HG03039 (cell line): ENCODE measurements around the gene KDM4B.

ENCODE experiments used
- ATAC-seq: cut with Tn5 transposase; IDR thresholded peaks from one replicate; pipeline ENCODE4 v1.9.1; 2021; ENCODE audit warnings: mild to moderate bottlenecking, moderate library complexity; ENCODE audit not compliant: unreplicated experiment

KDM4B gene

DNA sequence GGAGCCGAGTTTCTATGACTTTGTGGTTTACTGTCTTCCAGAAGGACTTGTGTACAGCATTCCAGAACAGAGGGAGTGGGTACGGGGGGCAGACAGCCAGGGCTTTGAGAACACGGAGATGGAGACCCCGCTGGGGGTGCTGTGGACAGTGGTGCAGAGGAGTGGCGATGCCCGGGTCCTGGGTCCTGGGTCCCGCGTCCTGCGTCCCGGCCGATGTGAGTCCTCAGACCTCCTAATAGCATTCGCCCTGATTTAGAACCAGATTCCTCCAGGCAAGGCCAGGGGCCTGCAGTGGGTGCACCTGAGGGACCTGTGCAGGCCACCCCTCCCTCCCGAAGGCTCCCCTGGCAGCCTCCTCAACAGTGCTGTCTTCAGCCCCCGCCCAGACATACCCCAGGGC is 97.9 kb downstream of the KDM4B start:
- no peak for ATAC-seq

DNA sequence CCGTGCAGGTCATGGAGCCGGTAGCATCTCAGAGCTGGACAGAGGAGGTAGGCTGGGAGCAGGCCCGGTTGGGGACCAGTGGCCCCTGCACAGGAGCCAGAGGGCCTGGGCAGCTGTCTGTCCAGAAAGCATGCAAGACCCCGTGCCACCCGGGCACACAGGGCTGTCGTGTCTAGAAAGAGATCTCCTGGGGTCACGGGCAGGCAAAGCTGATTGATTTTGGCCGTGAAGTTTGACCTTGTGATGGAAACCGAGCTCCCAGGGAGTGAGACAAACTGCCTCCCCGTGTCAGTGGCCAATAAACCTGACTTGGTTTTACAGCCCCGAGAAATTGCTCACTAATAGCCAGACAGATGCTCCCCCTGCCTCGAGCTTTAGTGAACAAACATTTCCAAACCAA is 98.8 kb downstream of the KDM4B start:
- ATAC-seq, result no peak

DNA sequence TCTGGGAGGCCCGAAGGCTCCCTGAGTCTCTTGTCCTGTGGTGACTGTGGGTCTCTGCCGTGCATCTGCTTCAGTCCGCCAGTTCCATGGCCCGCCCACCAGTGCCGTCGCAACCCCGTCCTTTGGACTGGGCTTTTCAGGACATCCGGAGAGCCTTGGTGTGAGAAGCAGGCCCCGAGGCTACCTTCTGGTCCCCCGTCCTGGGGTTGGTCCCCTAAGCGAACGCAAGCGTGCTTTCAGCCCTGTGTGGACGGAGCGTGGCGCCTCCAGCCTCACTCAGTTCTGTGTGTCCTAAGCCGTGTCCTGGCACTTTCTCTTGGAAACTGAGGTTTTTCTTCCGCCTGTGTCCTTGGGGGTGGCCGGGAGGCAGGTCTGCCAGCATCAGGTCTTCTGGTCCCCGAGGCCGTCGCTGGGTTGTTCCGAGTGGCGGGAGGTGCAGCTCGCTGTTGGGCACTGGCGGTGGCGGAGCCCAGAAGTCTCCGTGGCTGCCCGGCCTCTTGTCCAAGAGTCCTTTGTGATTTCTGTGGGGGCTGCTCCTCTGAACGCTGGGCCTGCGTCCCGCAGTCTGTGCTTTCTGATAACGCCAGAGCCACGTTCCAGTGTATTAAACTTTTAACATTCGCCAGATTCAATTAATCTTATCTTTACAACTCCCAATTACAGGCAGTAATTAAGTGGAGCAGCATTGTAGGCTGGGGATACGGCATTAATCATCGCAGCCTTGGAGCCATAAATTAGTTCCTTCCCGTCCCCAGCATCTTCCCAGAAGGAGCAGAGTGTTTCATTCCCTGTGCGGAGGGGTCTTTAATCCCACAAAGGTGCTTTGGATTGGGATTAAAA is 99.5 kb downstream of the KDM4B start:
- ATAC-seq, result no peak

DNA sequence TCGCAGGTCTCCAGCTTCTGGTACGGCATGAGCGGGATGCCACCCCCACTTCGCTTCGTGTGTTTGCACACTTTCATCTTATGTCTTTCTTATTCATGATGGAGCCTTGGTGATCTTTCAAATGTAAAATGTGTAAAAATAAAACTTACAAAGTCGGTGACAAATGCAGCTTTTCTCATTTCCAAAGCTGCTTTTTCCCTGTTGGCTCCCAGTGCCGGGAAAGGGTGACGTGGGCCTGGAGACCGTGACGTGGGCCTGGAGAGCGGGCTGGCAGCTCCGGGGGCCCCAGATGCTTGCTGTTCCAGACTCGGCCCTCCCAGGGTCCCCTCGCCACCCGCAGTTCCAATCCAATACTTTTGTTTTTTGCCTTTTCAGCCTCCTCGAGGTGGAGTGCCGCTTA is 101.4 kb downstream of the KDM4B start:
- no peak for ATAC-seq

DNA sequence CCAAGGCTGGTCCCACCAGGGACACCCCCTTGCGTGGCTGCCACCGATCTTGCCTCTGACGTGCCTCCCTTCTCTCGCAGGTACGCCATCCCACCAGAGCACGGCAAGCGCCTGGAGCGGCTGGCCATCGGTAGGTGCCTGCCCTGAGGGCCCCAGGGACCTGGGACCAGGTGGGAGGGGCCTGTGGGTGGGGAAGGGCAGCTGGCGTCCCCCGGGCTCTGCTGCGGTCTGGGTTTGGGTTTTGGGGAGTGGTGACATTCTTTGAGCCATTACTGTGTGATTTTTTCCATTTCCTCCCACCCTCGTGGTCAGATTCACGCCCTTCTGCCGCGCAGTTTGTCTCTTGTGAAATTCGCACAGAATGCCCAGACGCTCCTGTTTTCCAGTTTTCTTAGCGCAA is 102.0 kb downstream of the KDM4B start:
- ATAC-seq, result no peak

DNA sequence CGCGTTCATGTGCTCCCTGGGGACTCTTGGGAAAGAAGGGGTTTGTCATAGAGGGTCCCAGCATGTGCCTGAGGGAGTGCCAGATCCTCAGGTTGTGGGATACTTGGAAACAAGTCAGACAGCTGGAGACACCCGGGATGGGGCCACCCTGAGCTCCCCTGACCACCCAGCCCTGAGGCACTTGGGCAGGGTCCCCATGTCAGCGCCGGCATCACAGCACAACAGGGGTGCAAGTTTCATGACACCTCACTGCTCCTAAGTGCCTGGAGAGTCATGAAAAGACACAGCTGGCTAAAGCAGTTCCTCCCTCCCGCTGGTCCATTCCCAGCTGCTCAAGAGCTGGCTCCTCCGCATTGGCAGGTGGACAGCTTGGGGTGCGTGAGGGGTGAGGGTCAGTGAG is 102.7 kb downstream of the KDM4B start:
- no peak for ATAC-seq

DNA sequence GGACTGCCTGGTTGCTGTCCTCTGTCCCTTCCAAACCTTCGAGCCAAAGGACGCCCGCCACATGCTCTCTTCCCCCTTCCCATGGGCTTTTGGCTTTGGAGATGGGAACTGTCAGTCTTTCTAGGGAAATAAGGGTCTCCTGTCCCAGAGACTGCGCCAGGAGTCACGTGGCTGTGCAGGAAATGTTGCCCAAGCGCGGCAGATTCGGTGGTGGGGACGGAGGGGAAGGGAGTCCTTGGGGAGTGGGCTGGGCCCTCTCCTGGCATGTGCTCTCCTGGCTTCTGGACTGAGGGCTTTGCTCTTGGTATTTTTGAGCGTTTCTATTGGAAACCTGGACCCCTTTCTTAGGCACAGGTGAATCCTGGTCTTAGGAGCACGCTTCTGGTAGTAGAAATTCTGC is 103.2 kb downstream of the KDM4B start:
- ATAC-seq, result no peak

DNA sequence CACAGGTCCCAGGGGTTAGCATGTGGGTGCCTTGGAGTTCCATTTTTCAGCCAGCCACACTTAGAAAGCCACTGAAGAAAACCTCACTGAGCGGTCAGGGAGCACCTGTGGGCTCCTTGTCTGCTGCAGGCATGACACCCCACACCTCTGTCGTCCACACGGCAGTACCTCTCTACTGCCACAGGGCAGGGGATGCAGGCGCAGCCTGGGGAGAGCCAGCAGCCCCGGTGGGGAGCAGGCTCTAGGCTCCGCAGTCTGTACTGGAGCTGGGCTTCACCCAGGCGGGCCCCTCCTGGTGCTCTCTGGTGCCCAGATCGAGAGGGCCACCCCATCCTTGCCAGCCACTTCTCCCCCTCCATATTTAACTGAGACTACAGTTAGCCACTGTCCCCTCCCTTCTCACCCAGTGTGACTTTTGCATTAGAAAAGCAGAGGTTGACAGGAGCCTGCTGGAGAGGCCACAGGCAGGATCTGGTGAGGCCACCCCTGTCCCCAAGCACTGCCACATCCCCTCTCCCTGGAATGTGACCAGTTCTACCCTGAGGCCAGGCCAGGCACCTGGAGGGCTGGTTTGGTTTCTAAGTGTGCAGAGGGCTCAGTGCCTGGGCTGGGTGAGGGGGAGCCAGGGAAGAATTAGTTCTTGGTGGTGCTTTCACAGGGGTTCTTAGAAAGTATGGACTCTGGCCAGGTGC is 104.4 kb downstream of the KDM4B start:
- ATAC-seq, result no peak

DNA sequence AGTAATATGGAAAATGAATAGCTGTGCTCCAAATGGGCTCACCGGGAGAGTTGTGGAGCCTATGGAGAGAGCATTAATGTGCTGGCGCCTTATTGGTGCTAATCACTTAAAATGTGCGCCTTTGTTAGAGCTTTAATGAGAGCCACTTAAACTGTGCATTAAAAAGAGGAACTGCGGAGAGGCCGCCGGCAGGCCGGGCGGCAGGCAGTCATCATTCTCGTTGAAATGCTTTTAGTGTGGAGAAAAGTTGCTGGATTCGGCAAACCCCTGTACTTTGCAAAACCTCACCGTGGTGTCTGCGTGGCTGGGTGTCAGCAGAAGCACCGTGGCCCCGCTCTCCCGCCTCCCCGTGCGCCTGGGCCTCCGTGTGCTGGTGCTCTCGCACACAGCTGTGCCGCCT is 105.5 kb downstream of the KDM4B start:
- ATAC-seq, result no peak

DNA sequence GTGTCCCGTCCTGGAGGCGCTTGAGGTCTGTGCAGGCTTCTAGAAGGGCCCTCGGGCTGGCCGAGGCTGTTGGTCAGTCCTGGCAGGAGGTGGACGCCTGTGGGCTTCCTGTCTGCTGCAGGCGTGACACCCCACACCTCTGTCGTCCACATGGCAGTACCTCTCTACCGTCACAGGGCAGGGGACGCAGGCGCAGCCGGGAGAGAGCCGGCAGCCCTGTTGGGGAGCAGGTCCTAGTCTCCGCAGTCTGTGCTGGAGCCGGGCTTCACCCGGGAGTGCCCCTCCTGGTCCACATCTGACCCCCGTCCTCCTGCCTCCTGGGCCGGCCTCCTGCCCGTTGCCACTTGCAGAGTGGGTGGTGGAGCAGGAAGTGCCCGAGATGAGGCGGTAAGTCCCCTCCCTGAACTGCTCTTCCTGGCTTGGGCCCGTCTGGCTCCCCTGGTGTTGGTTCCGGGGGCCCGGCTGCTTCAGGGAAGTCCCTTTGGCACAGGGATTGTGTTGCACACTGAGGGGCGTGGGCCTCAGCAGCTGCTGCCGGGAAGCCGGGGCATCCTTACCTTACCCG is 106.0 kb downstream of the KDM4B start:
- no peak for ATAC-seq

DNA sequence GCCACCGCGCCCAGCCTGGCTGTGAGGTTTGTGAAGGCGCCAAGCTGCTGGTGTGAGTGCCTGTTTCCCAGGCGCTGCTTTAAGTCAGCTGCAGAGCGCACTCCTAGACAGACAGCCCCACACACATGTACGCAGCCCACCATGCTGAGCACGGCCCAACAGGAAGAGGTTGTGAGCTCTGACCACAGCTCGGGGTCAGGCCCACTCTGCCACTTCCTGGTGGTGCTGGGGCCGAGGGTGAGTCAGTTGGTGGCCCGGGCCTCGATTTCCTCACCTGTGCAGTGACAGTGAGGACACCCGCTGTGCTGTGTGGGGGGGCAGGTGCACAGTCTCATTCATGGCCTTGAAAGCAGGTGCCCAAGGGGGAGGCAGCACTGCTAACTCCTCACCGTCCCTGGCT is 106.7 kb downstream of the KDM4B start:
- ATAC-seq, result no peak

DNA sequence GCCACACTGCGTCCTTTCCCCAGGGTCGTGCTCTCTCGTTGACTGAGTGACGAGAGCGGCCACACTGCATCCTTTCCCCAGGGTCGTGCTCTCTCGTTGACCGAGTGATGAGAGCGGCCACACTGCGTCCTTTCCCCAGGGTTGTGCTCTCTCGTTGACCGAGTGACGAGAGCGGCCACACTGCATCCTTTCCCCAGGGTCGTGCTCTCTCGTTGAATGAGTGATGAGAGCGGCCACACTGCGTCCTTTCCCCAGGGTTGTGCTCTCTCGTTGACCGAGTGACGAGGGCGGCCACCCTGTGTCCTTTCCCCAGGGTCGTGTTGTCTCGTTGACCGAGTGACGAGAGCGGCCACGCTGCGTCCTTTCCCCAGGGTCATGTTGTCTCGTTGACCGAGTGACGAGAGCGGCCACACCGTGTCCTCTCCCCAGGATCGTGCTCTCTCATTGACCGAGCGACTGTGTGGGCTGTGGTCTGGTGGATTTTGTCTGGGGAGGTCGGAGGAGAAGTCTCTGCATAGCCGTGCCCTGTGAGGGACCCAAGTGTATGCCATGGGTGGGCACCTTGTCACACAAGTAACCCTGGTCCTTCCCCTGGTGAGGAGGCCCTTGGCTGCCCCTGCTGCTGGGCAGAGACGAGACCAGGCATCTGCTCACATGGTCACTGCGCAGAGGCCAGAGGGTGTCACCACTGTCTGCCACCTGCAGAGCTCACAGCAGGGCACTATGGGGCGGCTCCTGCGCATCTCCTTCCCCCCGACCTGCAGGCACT is 107.7 kb downstream of the KDM4B start:
- ATAC-seq, result no peak

DNA sequence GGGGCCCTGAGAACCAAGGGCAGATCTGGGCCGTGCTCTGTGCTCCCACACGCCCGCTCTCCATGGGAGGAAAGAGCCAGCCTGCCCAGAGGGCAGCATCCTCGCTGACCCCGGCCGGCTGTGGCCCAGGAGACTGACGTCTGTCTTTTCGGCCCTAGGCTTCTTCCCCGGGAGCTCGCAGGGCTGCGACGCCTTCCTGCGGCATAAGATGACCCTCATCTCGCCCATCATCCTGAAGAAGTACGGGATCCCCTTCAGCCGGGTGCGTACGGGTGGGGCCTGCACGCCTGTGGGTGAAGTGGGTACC is 108.2 kb downstream of the KDM4B start:
- ATAC-seq, result no peak

DNA sequence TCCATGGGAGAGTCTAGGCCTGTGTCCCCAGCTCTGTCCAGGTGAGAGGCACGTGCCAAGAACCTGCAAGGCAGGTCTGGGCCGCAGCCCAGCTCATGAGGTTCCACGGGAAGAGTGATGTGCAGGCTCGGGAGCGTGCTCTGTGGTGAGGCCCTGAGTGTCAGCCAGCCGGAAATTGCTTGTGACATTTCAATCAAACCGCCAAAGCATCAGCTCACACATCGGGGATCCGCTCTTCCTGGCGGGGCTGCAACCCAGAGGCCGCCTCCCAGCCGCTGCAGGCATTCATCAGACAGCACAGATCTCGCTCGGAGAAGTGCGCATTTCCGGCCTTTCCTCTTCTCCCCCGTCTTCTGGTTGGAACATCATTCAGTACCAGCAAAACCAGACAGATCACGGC is 109.3 kb downstream of the KDM4B start:
- no peak for ATAC-seq

DNA sequence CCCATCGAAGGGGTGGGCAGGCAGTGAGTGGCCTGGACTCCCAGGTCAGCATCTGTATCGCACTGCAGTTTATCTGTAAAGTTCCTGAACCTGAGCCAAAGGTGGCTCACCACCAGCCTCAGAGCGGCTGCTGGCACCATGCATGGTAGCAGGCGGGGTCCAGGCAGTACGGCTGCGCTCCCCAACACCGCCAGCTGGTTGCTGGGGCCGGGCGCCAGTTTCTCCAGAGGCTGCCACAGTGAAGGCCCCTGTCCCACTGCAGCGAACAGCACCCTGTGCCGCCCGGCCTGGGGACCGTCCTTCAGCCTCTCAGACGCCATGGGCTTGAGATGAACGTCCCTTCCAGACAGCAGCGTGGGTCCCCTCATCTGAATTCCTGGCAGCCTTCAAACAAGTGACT is 109.8 kb downstream of the KDM4B start:
- no peak for ATAC-seq

DNA sequence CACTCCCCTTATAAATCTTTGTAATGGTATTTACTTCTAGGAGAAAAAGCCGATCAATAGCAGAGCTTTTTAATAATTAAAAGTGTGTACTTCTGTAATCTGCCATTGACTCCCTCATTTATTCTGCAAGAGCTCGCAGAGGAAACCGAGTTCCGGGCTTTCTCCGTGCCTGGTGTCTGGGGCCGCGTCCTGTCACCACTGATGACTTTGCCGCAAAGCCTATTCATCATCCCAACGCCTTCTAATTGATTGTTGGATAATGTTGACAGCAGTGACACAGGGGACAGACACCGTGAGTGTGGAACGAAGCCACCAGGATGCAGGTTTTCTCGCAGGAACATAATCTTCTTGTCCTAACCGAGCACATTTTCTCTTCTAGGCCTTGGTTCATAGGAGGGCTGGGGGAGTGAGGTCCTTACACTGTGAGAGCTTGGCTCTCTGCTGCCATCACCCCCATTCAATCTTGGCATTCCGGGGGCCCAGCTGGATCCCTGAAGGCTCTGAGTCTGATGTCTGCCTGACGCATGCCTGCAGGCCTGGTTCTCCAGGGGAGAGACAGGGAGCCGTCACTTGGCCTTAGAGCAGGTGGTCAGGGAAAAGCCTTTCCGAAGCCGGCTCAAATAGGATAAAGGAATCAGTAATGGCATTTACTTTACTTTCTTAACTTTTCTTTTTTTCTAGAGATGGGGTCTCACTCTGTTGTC is 110.3 kb downstream of the KDM4B start:
- ATAC-seq, result no peak

DNA sequence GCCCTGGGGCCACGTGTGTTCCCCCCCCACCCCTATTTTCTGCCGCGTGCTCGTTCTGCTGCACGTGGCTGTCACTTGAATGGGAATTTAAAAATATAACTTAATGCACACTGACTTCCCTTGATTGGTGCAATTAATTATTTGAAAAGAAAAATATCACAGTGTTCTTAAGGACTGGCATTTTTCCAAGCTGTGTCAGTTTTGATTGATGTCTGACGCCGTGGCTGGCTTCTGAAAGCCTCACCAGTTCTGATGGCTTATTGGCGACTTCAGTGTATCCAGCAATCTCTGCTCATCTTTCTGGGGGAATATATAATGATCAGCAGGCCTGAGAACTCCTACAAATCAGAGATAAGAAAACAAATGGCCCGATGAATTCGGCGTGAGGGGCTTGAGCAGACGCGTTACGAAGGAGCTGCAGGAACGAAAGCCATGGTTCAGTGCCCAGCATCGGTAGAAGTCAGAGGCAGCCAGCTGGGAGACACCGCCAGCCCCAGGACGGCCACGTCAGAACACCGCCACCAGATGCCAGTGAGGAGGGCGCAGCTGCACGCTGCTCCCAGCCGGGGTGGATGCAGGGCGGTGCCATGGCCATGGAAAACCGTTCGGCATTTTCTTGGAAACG is 111.2 kb downstream of the KDM4B start:
- no peak for ATAC-seq

DNA sequence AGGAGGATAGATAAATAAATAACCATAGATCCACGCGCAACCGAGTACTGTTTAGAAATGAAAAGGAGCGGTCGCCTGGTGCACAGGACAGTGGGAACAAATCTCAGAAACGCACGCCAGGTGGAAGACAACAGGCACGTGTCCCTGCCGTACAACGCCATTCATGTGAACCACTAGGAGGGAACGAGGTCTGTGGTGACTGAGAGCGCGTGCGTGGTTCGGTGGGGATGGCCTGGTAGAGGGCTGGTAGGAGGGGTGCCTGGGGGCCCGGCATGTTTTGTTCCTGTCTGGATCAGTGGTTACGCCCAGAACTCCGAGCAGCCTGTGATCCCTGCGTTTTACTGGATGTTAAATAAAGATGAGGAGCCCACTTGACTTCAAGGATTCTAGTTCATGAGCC is 111.9 kb downstream of the KDM4B start:
- ATAC-seq, result no peak

DNA sequence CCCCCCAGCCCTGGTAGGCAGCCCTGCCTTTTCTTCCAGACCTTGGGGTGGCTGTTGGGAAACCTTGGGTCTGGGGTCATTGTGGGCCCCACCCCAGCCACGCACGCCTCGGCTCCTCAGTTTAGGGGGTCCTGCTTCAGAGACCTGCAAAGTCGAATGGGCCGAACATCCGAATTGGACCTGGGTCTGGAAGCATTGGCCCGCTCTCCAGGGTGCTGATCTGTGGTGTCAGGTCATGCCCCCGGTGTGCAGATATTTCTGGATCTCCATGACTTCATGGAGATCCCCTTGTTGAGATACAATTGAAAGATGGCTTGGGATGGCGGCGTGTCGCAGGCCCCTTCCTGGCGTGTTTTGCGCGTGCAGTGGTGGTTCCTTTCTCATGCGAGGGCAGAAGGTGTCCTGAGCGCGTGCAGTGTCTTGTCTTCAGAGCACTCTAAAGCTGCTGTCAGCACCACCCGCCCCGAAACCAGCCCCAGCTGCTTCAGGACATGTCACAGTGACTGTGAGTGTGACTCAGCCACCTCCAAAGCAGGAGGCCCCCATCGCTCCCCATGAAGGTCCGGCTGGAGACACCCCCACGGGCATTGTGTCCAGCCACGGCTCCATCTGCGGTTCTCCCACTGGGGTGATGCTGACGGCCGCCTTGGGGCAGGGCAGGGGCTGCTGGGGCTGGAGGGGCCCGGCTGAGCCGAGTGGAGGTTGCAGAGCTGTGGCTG is 112.7 kb downstream of the KDM4B start:
- no peak for ATAC-seq

DNA sequence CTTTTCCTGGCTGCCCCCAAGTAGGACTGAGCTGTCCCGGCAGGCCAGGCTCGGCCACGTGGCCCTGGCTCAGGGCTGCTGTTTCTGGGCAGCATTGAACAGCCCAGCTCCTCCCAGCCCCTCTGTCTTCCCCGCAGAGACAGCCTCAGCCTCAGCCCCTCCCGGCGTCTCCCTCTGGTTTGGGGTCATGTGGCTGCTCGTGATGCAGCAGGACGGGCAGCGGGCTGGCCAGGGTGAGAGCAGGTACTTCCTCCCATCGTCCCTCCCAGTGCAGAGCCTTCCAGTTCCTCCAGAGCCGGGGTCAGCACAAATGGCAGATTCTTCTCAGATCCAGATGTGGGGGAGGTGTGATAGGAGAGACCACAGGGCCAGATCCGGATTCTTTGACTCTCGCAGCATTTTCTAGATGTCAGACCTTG is 114.6 kb downstream of the KDM4B start:
- no peak for ATAC-seq
